GM12872 (cell line): ENCODE data around the gene ERC2.

Source experiments
- CTCF ChIP-seq: IDR thresholded peaks from 3 replicates; pipeline ENCODE4 v1.5.1; 2011; ENCODE audit warnings: low read depth, mild to moderate bottlenecking, low read length, moderate library complexity; ENCODE audit not compliant: insufficient read depth

The ERC2 gene

DNA sequence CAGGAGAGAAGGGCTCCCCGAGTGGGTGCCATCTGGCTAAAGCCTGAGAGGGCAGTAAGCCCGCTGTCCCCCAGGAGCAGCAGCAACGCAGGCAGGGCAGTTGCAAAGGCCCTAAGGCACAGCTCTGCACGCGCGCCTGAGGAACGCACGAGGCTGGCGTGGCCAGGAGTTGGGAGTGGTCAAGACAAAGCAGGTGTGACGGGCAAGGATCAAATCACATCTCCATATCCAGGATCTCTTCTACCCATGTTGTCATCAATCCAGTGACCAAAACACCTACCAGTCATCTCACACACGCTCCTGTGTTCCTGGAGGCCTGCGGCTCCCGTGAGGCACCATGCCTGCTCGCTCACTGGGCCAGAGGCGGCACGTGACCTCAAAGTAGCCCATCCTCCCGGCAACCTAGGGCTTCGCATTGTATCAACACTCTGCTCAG is 59.5 kb downstream of the ERC2 start:
- TF ChIP-seq CTCF, result no peak

- TF ChIP-seq CTCF, result no peak
Observed at GRCh38 chr3:56406826-56407515, 61.3 kb downstream of the ERC2 start.

- TF ChIP-seq CTCF, result no peak
Observed at GRCh38 chr3:56404884-56405283, 63.4 kb downstream of the ERC2 start.

DNA sequence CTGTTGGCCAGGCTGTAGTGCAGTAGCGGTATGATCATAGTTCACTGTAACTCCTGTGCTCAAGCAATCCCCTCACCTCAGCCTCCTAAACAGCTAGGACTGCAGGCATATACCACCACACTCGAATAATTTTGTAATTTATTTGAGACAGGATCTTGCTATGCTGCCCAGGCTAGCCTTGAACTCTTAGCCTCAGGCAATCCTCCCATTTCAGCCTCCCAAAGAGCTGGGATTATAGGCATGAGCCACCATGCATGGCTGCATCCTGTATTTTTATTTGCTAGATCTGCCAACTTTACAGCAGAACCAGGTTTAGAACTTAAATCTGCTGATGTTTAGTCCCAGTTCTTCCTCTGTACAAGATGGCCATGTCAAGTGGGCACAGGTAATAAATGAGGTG is 69.6 kb downstream of the ERC2 start:
- no peak for TF ChIP-seq CTCF

GRCh38 chr3:56397798-56398197 is 70.5 kb downstream of the ERC2 start:
- no peak for TF ChIP-seq CTCF

GRCh38 chr3:56389183-56389830 is 79.0 kb downstream of the ERC2 start:
- no peak for TF ChIP-seq CTCF

GRCh38 chr3:56383092-56383491 is 85.2 kb downstream of the ERC2 start:
- TF ChIP-seq CTCF, result no peak
